ENCODE data around the gene KIAA1210. TPM values are rescaled to one million over a fixed set of nuclear protein-coding genes. Genes with fewer than 3 reads are reported as not detected.

KIAA1210 gene
- total RNA-seq, 2 donors from 2014 or later, result not detected

GRCh38 chrX:119087121-119087520, 40.5 kb downstream of the KIAA1210 start:
- Histone ChIP-seq H3K4me3 (no peak overlapping the region), H3K36me3 (no peaks in the 10 kb centered on the region), H3K27ac (no peak overlapping the region), H3K4me1 (ENCODE audit: control insufficient read depth in 1 of 2, low read depth in 2 of 2) (no peaks in the 10 kb centered on the region), H3K9me3 (no peaks in the 10 kb centered on the region), H3K27me3 (replicated peaks; ENCODE audit: insufficient read depth) (no peaks in the 10 kb centered on the region)
- DNase-seq (ENCODE audit: low spot score), result no peak
- no peak for ATAC-seq (ENCODE audit: insufficient number of reproducible peaks, low FRiP score, low read depth)
- TF ChIP-seq, protein P1, sequence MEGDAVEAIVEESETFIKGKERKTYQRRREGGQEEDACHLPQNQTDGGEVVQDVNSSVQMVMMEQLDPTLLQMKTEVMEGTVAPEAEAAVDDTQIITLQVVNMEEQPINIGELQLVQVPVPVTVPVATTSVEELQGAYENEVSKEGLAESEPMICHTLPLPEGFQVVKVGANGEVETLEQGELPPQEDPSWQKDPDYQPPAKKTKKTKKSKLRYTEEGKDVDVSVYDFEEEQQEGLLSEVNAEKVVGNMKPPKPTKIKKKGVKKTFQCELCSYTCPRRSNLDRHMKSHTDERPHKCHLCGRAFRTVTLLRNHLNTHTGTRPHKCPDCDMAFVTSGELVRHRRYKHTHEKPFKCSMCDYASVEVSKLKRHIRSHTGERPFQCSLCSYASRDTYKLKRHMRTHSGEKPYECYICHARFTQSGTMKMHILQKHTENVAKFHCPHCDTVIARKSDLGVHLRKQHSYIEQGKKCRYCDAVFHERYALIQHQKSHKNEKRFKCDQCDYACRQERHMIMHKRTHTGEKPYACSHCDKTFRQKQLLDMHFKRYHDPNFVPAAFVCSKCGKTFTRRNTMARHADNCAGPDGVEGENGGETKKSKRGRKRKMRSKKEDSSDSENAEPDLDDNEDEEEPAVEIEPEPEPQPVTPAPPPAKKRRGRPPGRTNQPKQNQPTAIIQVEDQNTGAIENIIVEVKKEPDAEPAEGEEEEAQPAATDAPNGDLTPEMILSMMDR (IDR thresholded peaks at IDR 0.05), result no peak

DNA sequence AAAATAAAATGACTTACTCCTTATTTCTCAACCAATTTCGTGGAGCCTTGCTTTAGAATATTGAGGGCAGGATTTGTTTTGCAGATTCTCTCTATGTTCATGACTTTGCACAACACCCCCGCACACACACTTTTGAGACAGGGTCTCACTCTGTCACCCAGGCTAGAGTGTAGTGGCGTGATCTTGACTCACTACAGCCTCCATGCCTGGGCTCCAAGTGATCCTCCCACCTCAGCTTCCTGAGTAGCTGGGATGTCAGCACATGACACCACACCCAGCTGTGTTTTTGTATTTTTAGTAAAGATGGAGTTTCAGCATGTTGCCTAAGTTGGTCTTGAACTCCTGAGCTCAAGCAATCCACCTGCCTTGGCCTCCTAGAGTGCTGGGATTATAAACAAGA, 42.8 kb downstream of the KIAA1210 start:
- Histone ChIP-seq H3K4me3 (no peak overlapping the region), H3K27ac (no peak overlapping the region), H3K36me3 (no peaks in the 10 kb centered on the region), H3K4me1 (ENCODE audit: control insufficient read depth in 1 of 2, low read depth in 2 of 2) (no peaks in the 10 kb centered on the region), H3K9me3 (no peaks in the 10 kb centered on the region), H3K27me3 (replicated peaks; ENCODE audit: insufficient read depth) (no peaks in the 10 kb centered on the region)
- DNase-seq (ENCODE audit: low spot score) (no peak), ATAC-seq (ENCODE audit: insufficient number of reproducible peaks, low FRiP score, low read depth) (no peak)
- TF ChIP-seq, protein P1 (IDR thresholded peaks at IDR 0.05), result no peak

- Histone ChIP-seq H3K36me3 (no peaks in the 10 kb centered on the region), H3K27ac (no peak overlapping the region), H3K4me1 (ENCODE audit: control insufficient read depth in 1 of 2, low read depth in 2 of 2) (no peaks in the 10 kb centered on the region), H3K4me3 (no peak overlapping the region), H3K27me3 (replicated peaks; ENCODE audit: insufficient read depth) (no peaks in the 10 kb centered on the region), H3K9me3 (no peaks in the 10 kb centered on the region)
- ATAC-seq (ENCODE audit: insufficient number of reproducible peaks, low FRiP score, low read depth) (no peak), DNase-seq (ENCODE audit: low spot score) (no peak)
- TF ChIP-seq, protein P1 (IDR thresholded peaks at IDR 0.05), result no peak
Observed at GRCh38 chrX:119082278-119082677, 45.3 kb downstream of the KIAA1210 start.

DNA sequence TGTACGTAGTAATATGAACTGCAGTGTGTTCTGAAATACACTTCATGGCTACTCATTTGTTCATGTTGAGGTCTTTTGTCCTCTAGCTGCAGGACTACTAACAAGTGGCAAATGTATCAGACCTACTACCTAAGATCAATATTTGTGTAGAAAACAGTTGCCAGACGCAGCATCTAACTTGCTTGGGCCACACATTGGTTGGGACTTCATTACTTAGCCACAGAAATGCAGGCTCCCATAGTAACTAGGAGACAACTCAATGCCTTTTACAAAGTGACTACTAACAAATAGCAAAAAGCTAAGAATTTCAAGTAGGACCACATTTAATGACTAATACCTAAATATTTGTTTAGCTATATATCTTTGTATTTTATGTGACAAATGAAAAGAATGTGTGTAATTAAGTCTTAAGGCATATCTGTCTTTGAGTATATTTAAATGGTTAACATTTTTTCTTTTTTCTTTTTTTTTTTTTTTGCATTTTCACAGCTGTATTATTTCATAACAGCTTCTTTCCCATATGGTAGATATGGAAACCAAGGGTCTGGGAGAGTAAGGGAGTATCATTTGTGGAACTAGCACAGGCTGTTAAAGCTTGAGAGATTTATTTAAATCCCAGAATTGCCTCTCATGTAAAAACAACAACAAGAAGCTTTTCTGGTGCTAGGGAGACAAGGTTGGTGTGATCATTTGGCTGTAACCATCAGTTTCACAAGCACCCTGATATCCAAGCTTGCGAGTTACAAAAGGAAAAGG, 52.2 kb downstream of the KIAA1210 start:
- TF ChIP-seq, protein P1 (IDR thresholded peaks at IDR 0.05), result no peak
- H3K36me3 ChIP-seq, result no peaks in the 10 kb centered on the region
- H3K4me3 ChIP-seq, result no peak overlapping the region
- H3K4me1 ChIP-seq (ENCODE audit: control insufficient read depth in 1 of 2, low read depth in 2 of 2), result no peaks in the 10 kb centered on the region
- H3K27ac ChIP-seq, result no peak overlapping the region
- no peaks in the 10 kb centered on the region for H3K27me3 ChIP-seq (replicated peaks; ENCODE audit: insufficient read depth)
- no peak for ATAC-seq (ENCODE audit: insufficient number of reproducible peaks, low FRiP score, low read depth)
- no peak for DNase-seq (ENCODE audit: low spot score)
- no peaks in the 10 kb centered on the region for H3K9me3 ChIP-seq

- Histone ChIP-seq H3K4me1 (ENCODE audit: control insufficient read depth in 1 of 2, low read depth in 2 of 2) (no peaks in the 10 kb centered on the region), H3K27ac (no peak overlapping the region), H3K4me3 (no peak overlapping the region), H3K9me3 (no peaks in the 10 kb centered on the region), H3K27me3 (replicated peaks; ENCODE audit: insufficient read depth) (no peaks in the 10 kb centered on the region), H3K36me3 (no peaks in the 10 kb centered on the region)
- ATAC-seq (ENCODE audit: insufficient number of reproducible peaks, low FRiP score, low read depth) (no peak), DNase-seq (ENCODE audit: low spot score) (no peak)
- TF ChIP-seq, protein P1 (IDR thresholded peaks at IDR 0.05), result no peak
Observed at GRCh38 chrX:119073911-119074310, 53.7 kb downstream of the KIAA1210 start.

All from thoracic aorta (tissue), 2 donors.